GM12878 (cell line): ENCODE data around the gene PCNX1. TPM values are rescaled to one million over a fixed set of nuclear protein-coding genes. Genes with fewer than 3 reads are reported as not detected.

Experiments used
- ATAC-seq: fragments of 200-7000 bp; cut with Tn5 transposase; 3 replicates; pipeline ENCODE4 v1.9.1; 2020; ENCODE audit warnings: mild to moderate bottlenecking, moderate library complexity
- BruUV-seq: library from RNA; stranded (reverse); fragments of 400-500 nt; replicated peaks from 2 replicates; lab custom pipeline; 2021; lab: Mats Ljungman, UMichigan
- CTCF ChIA-PET: fragments of 300-600 bp; sonication (Branson Sonifier 250); formaldehyde crosslinking; extraction: SDS; loops from one replicate; lab custom pipeline; 2021; ENCODE audit warnings: inconsistent platforms; lab: Yijun Ruan, JAX
- POLR2A ChIA-PET: fragments of 350-600 bp; formaldehyde crosslinking; extraction: SDS; loops from one replicate; lab custom pipeline; 2021; ENCODE audit warnings: inconsistent platforms; lab: Charles Lee
- RAD21 ChIA-PET: fragments of 300-600 bp; sonication (Branson Sonifier 250); formaldehyde crosslinking; loops from one replicate; lab custom pipeline; 2023; ENCODE audit warnings: antibody characterized with exemption; ENCODE audit not compliant: unreplicated experiment; lab: Charles Lee
- SMC1A ChIA-PET: fragments of 300-600 bp; sonication (Branson Sonifier 250); formaldehyde crosslinking; loops from one replicate; lab custom pipeline; 2023; ENCODE audit not compliant: unreplicated experiment, uncharacterized antibody; lab: Charles Lee
- DNase-seq: peaks from one replicate; pipeline ENCODE4 v3.0.0-alpha.2; 2011; ENCODE audit warnings: low read depth, low spot score
- FAIRE-seq: peaks from 3 replicates; lab custom pipeline; 2011; peaks lifted over from hg19 to GRCh38; lab: Jason Lieb, UNC
- H2AFZ ChIP-seq: 2 replicates; pipeline ENCODE4 v1.6.0; 2011; ENCODE audit warnings: low read depth, low read length, control low read depth; ENCODE audit not compliant: control insufficient read depth
- H3K27ac ChIP-seq: 2 replicates; pipeline ENCODE4 v1.5.1; 2011; ENCODE audit warnings: control low read depth; ENCODE audit not compliant: control insufficient read depth, insufficient read depth
- H3K27me3 ChIP-seq, 2 experiments: replicated peaks in 1 of 2; 2 replicates each; pipeline versions ENCODE4 v1.6.0 to v1.6.1; 2011; ENCODE audit warnings: low read length in 1 of 2; ENCODE audit not compliant: control insufficient read depth in 2 of 2, insufficient read depth in 2 of 2
- H3K36me3 ChIP-seq, 2 experiments: 2 replicates each; pipeline ENCODE4 v1.5.1; 2011; ENCODE audit warnings: low read length in 1 of 2; ENCODE audit not compliant: control insufficient read depth in 2 of 2, insufficient read depth in 2 of 2
- H3K4me1 ChIP-seq: 2 replicates; pipeline ENCODE4 v1.6.1; 2011; ENCODE audit warnings: mild to moderate bottlenecking, low read length, moderate library complexity, mixed read lengths; ENCODE audit not compliant: control insufficient read depth, insufficient read depth
- H3K4me2 ChIP-seq: 2 replicates; pipeline ENCODE4 v1.6.0; 2011; ENCODE audit warnings: control low read depth; ENCODE audit not compliant: control insufficient read depth, insufficient read depth
- H3K4me3 ChIP-seq: fragments of 200-600 bp; sonication (generic); 2 replicates; pipeline ENCODE4 v1.5.1; 2016
- H3K79me2 ChIP-seq: 2 replicates; pipeline ENCODE4 v1.6.0; 2011; ENCODE audit warnings: low read length; ENCODE audit not compliant: control insufficient read depth, insufficient read depth
- H3K9ac ChIP-seq: 2 replicates; pipeline ENCODE4 v1.8.0; 2011; ENCODE audit warnings: low read length, control low read depth, mixed read lengths; ENCODE audit not compliant: control insufficient read depth, insufficient read depth
- H3K9me3 ChIP-seq: replicated peaks from 3 replicates; pipeline ENCODE4 v1.5.1; 2011; ENCODE audit warnings: mild to moderate bottlenecking, low read length; ENCODE audit not compliant: control insufficient read depth, insufficient read depth
- H4K20me1 ChIP-seq: 2 replicates; pipeline ENCODE4 v1.6.0; 2011; ENCODE audit not compliant: control insufficient read depth, insufficient read depth
- BMI1 ChIP-seq: fragments of 450-650 bp; IDR thresholded peaks from 2 replicates; pipeline ENCODE4 v1.6.1; 2016; ENCODE audit warnings: mild to moderate bottlenecking, moderate library complexity, borderline replicate concordance
- CREB1 ChIP-seq: IDR thresholded peaks from 2 replicates; pipeline ENCODE4 v1.6.1; 2012; ENCODE audit warnings: low read depth, mild to moderate bottlenecking, inconsistent platforms
- CREM ChIP-seq: IDR thresholded peaks from 2 replicates; pipeline ENCODE4 v1.6.1; 2014; ENCODE audit warnings: antibody characterized with exemption, low read depth
- EP300 ChIP-seq, 2 experiments: fragments of 150-350 bp in 1 of 2; IDR thresholded peaks; 2 replicates each; pipeline ENCODE4 v1.6.1; 2011 to 2012; ENCODE audit warnings: low read depth in 2 of 2, low read length in 2 of 2, borderline replicate concordance in 1 of 2, improper control_type of control experiment in 1 of 2, inconsistent platforms in 1 of 2; ENCODE audit not compliant: control insufficient read depth in 1 of 2
- HSF1 ChIP-seq: fragments of 150-350 bp; IDR thresholded peaks from 2 replicates; pipeline ENCODE4 v1.6.1; 2014; ENCODE audit warnings: mild to moderate bottlenecking, low read depth, low read length
- JUNB ChIP-seq: IDR thresholded peaks from 2 replicates; pipeline ENCODE4 v1.6.1; 2016; ENCODE audit warnings: antibody characterized with exemption, mild to moderate bottlenecking
- LARP7 ChIP-seq: fragments of 450-650 bp; IDR thresholded peaks from 2 replicates; pipeline ENCODE4 v1.6.1; 2017; ENCODE audit warnings: mild to moderate bottlenecking
- MAX ChIP-seq: IDR thresholded peaks from 2 replicates; pipeline ENCODE4 v1.6.1; 2012; ENCODE audit warnings: low read depth, low read length, improper control_type of control experiment
- MTA3 ChIP-seq: IDR thresholded peaks from 2 replicates; pipeline ENCODE4 v1.6.1; 2012; ENCODE audit warnings: low read length, inconsistent platforms, borderline replicate concordance
- MXI1 ChIP-seq: fragments of 150-350 bp; IDR thresholded peaks from 2 replicates; pipeline ENCODE4 v1.6.1; 2011; ENCODE audit warnings: low read depth, mild to moderate bottlenecking, inconsistent platforms, low read length, improper control_type of control experiment
- NFXL1 ChIP-seq: fragments of 450-650 bp; IDR thresholded peaks from 2 replicates; pipeline ENCODE4 v1.6.1; 2017; ENCODE audit warnings: antibody characterized with exemption, mild to moderate bottlenecking, borderline replicate concordance
- POLR2AphosphoS5 ChIP-seq: IDR thresholded peaks from 2 replicates; pipeline ENCODE4 v1.6.1; 2011; ENCODE audit warnings: mild to moderate bottlenecking, low read length, inconsistent platforms
- RAD51 ChIP-seq: fragments of 450-650 bp; IDR thresholded peaks from 2 replicates; pipeline ENCODE4 v1.6.1; 2016; ENCODE audit warnings: moderate library complexity, mild to moderate bottlenecking, inconsistent platforms
- RELB ChIP-seq: fragments of 450-650 bp; IDR thresholded peaks from 2 replicates; pipeline ENCODE4 v1.6.1; 2017; ENCODE audit warnings: low read depth, mild to moderate bottlenecking, moderate library complexity
- SMAD1 ChIP-seq: fragments of 450-650 bp; IDR thresholded peaks from 2 replicates; pipeline ENCODE4 v1.6.1; 2018; ENCODE audit warnings: mild to moderate bottlenecking, low read depth; ENCODE audit not compliant: partially characterized antibody
- YY1 ChIP-seq: IDR thresholded peaks from 2 replicates; pipeline ENCODE4 v1.6.1; 2011; ENCODE audit warnings: low read depth, mild to moderate bottlenecking, low read length
- WGBS: methylation state at CpG from one replicate; pipeline ENCODE4 v1.1.6; 2016; ENCODE audit warnings: low lambda C conversion rate; ENCODE audit not compliant: insufficient replicate concordance, insufficient coverage; ENCODE audit errors: missing lambda C conversion rate; 5-methylcytosine and 5-hydroxymethylcytosine counted together
- in situ Hi-C: fragments of 300-500 bp; cut with MboI; formaldehyde crosslinking; loops from 9 replicates; pipeline ENCODE4 v1.14.3; 2018; ENCODE audit warnings: mixed read lengths
- intact Hi-C: fragments of 100-400 bp; cut with micrococcal nuclease; formaldehyde crosslinking; loops from one replicate; pipeline ENCODE4 v1.14.2; 2022; ENCODE audit not compliant: unreplicated experiment
- polyA plus RNA-seq, 11 experiments: library from polyadenylated mRNA; depleted of rRNA in 4 of 11; unstranded in 6 of 11; stranded (reverse) in 5 of 11; fragments of >200 nt; fragmentation: Nextera tagmentation in 4 of 11; fragmentation: Illumina TruSeq in 1 of 11; extraction: Ambion mirVana in 4 of 11; extraction: Trizol in 1 of 11; gene quantifications; 1 replicate in 1 of 11; 2 replicates in 10 of 11; pipeline versions ENCODE4 v1.2.1 to v1.2.3, GENCODE V29; 2011 to 2016; ENCODE audit warnings: inconsistent platforms in 2 of 11, missing spikeins in 2 of 11, low read depth in 1 of 11
- total RNA-seq, 4 experiments: library from RNA; depleted of rRNA in 3 of 4; stranded (reverse); fragments of >200 nt in 3 of 4; fragmentation: Illumina TruSeq in 1 of 4; extraction: Trizol in 1 of 4; gene quantifications; 2 replicates each; pipeline versions ENCODE4 v1.2.1 to v1.2.3, GENCODE V29; 2013 to 2021

The PCNX1 gene
- total and polyA plus RNA-seq, 10 of the 15 experiments (the other 5 are each of a cell fraction or from before 2014, with no cell fraction given) = 4.6 to 53.9 (median 20.5) TPM

GRCh38 chr14:71022012-71022869 lies 115.0 kb downstream of the PCNX1 start:
- WGBS = 94% methylated on average over 3 of the region's 3 CpGs
- in situ Hi-C loops (no loop called here), intact Hi-C loops (no loop called here)
- ATAC-seq (no peak), FAIRE-seq (no peak), DNase-seq (no peak)
- H3K4me2 ChIP-seq = no peak overlapping the region
- no TSS peak for BruUV-seq
- H3K9me3 ChIP-seq = no peaks in the 10 kb centered on the region; the same call in 1 of the 3 replicates
- peaks cover 0 to 13% of the 10 kb centered on the region in 2 experiments; a peak in 2 of 4 replicates for H3K36me3 ChIP-seq
- no peak overlapping the region for H3K4me3 ChIP-seq
- no peak overlapping the region for H3K27ac ChIP-seq
- ChIA-PET SMC1A (interaction anchor here (2.5 kb wide), 1 partner anchor 10 kb away, joined by 9 read pairs; no protein-coding TSS in a partner anchor), POLR2A (interaction anchor here (0.6 kb wide), 1 partner anchor 838 kb away, joined by 4 read pairs; no protein-coding TSS in a partner anchor), CTCF (interaction anchor here (1.1 to 1.9 kb wide), 4 partner anchors 10 to 26 kb away, joined by 3 to 8 read pairs (median 5); no protein-coding TSS in a partner anchor), RAD21 (no interaction called here)
- TF ChIP-seq MAX (no peak), MXI1 (no peak), YY1 (no peak), LARP7 (no peak), CREB1 (no peak), NFXL1 (no peak), RELB (no peak), RAD51 (no peak), CREM (no peak), EP300 (IDR thresholded peaks at IDR 0.05; ENCODE audit: borderline replicate concordance in 1 of 2, control insufficient read depth in 1 of 2, low read depth in 2 of 2, low read length in 2 of 2) (no peak), BMI1 (no peak), HSF1 (no peak), MTA3 (no peak), JUNB (no peak), POLR2AphosphoS5 (no peak), SMAD1 (no peak)
- H3K27me3 ChIP-seq = no peaks in the 10 kb centered on the region
- H3K9ac ChIP-seq = no peak overlapping the region
- no peaks in the 10 kb centered on the region for H3K4me1 ChIP-seq
- no peak overlapping the region for H2AFZ ChIP-seq
- H3K79me2 ChIP-seq = no peaks in the 10 kb centered on the region
- H4K20me1 ChIP-seq = no peaks in the 10 kb centered on the region
